ENCODE measurements around the gene OPN1MW3.
"Not testable (repeated sequence)": the region's sequence is repeated elsewhere in the genome, so short reads cannot be mapped to it uniquely, and the experiment has no call there.

OPN1MW3 gene

GRCh38 chrX:154233620-154234019 is 23.8 kb upstream of the OPN1MW3 start:
- not testable (repeated sequence) for H3K14ac ChIP-seq (ENCODE audit: low read length in 2 of 2); H3K4me1 ChIP-seq (ENCODE audit: control insufficient read depth, insufficient read depth, low read depth, low read length); H3K23ac ChIP-seq (ENCODE audit: low read length in 2 of 2); H3K4ac ChIP-seq (ENCODE audit: low read depth in 1 of 2, low read length in 2 of 2); H3K79me1 ChIP-seq (replicated peaks; ENCODE audit: low read length, poor library complexity, severe bottlenecking); H3K27me3 ChIP-seq (ENCODE audit: control insufficient read depth in 1 of 2, insufficient read depth in 1 of 2, low read length in 2 of 2); H4K8ac ChIP-seq (ENCODE audit: low read length); H2BK120ac ChIP-seq (ENCODE audit: low read depth, low read length); H2BK5ac ChIP-seq (ENCODE audit: low read depth, low read length, poor library complexity, severe bottlenecking); H3K9ac ChIP-seq (ENCODE audit: low read length); H3K27ac ChIP-seq (ENCODE audit: low read length, poor library complexity, severe bottlenecking); H3K4me2 ChIP-seq (ENCODE audit: low read length, poor library complexity, severe bottlenecking); H2BK15ac ChIP-seq (ENCODE audit: low read depth, poor library complexity, severe bottlenecking); H2AFZ ChIP-seq (ENCODE audit: low read depth, low read length); H2BK12ac ChIP-seq (ENCODE audit: low read length in 2 of 2); H2AK5ac ChIP-seq (ENCODE audit: low read length, severe bottlenecking); H4K91ac ChIP-seq (ENCODE audit: low read length); H3K36me3 ChIP-seq (ENCODE audit: control insufficient read depth in 1 of 2, insufficient read depth in 2 of 2, low read depth in 1 of 2, low read length in 2 of 2); H3K18ac ChIP-seq (ENCODE audit: low read depth in 1 of 2, low read length in 2 of 2); H3K4me3 ChIP-seq (ENCODE audit: insufficient read depth in 1 of 2, low read depth in 1 of 2, low read length in 2 of 2); H3K9me3 ChIP-seq (ENCODE audit: control insufficient read depth, low read length); DNase-seq
- WGBS = no CpG with 5 or more reads among the region's 16 CpGs

- not testable (repeated sequence) for H3K4me2 ChIP-seq (ENCODE audit: low read length, poor library complexity, severe bottlenecking); H3K27ac ChIP-seq (ENCODE audit: low read length, poor library complexity, severe bottlenecking); H3K27me3 ChIP-seq (ENCODE audit: control insufficient read depth in 1 of 2, insufficient read depth in 1 of 2, low read length in 2 of 2); H2BK12ac ChIP-seq (ENCODE audit: low read length in 2 of 2); H3K79me1 ChIP-seq (replicated peaks; ENCODE audit: low read length, poor library complexity, severe bottlenecking); H3K9ac ChIP-seq (ENCODE audit: low read length); H2AK5ac ChIP-seq (ENCODE audit: low read length, severe bottlenecking); H2BK5ac ChIP-seq (ENCODE audit: low read depth, low read length, poor library complexity, severe bottlenecking); H3K4me1 ChIP-seq (ENCODE audit: control insufficient read depth, insufficient read depth, low read depth, low read length); H4K8ac ChIP-seq (ENCODE audit: low read length); H3K14ac ChIP-seq (ENCODE audit: low read length in 2 of 2); H3K9me3 ChIP-seq (ENCODE audit: control insufficient read depth, low read length); H3K18ac ChIP-seq (ENCODE audit: low read depth in 1 of 2, low read length in 2 of 2); DNase-seq; H2BK120ac ChIP-seq (ENCODE audit: low read depth, low read length); H3K4me3 ChIP-seq (ENCODE audit: insufficient read depth in 1 of 2, low read depth in 1 of 2, low read length in 2 of 2); H4K91ac ChIP-seq (ENCODE audit: low read length); H2BK15ac ChIP-seq (ENCODE audit: low read depth, poor library complexity, severe bottlenecking); H3K4ac ChIP-seq (ENCODE audit: low read depth in 1 of 2, low read length in 2 of 2); H3K23ac ChIP-seq (ENCODE audit: low read length in 2 of 2); H2AFZ ChIP-seq (ENCODE audit: low read depth, low read length); H3K36me3 ChIP-seq (ENCODE audit: control insufficient read depth in 1 of 2, insufficient read depth in 2 of 2, low read depth in 1 of 2, low read length in 2 of 2)
- WGBS = 100% methylated on average over 3 of the region's 11 CpGs
These were observed 18.3 kb upstream of the OPN1MW3 start for GRCh38 chrX:154238939-154239559.

GRCh38 chrX:154239982-154240503 is 17.3 kb upstream of the OPN1MW3 start:
- not testable (repeated sequence) for H3K4me1 ChIP-seq (ENCODE audit: control insufficient read depth, insufficient read depth, low read depth, low read length); H3K27me3 ChIP-seq (ENCODE audit: control insufficient read depth in 1 of 2, insufficient read depth in 1 of 2, low read length in 2 of 2); H3K23ac ChIP-seq (ENCODE audit: low read length in 2 of 2); H2BK120ac ChIP-seq (ENCODE audit: low read depth, low read length); H3K9me3 ChIP-seq (ENCODE audit: control insufficient read depth, low read length); H3K36me3 ChIP-seq (ENCODE audit: control insufficient read depth in 1 of 2, insufficient read depth in 2 of 2, low read depth in 1 of 2, low read length in 2 of 2); H3K4ac ChIP-seq (ENCODE audit: low read depth in 1 of 2, low read length in 2 of 2); H4K91ac ChIP-seq (ENCODE audit: low read length); H3K9ac ChIP-seq (ENCODE audit: low read length); H3K4me3 ChIP-seq (ENCODE audit: insufficient read depth in 1 of 2, low read depth in 1 of 2, low read length in 2 of 2); H2AK5ac ChIP-seq (ENCODE audit: low read length, severe bottlenecking); H2BK5ac ChIP-seq (ENCODE audit: low read depth, low read length, poor library complexity, severe bottlenecking); H2BK15ac ChIP-seq (ENCODE audit: low read depth, poor library complexity, severe bottlenecking); H3K27ac ChIP-seq (ENCODE audit: low read length, poor library complexity, severe bottlenecking); H3K79me1 ChIP-seq (replicated peaks; ENCODE audit: low read length, poor library complexity, severe bottlenecking); DNase-seq; H3K4me2 ChIP-seq (ENCODE audit: low read length, poor library complexity, severe bottlenecking); H2AFZ ChIP-seq (ENCODE audit: low read depth, low read length); H3K18ac ChIP-seq (ENCODE audit: low read depth in 1 of 2, low read length in 2 of 2); H3K14ac ChIP-seq (ENCODE audit: low read length in 2 of 2); H4K8ac ChIP-seq (ENCODE audit: low read length); H2BK12ac ChIP-seq (ENCODE audit: low read length in 2 of 2)
- 91% methylated on average over 4 of the region's 8 CpGs for WGBS

GRCh38 chrX:154247377-154248045 is 9.9 kb upstream of the OPN1MW3 start:
- H3K4me1 ChIP-seq (ENCODE audit: control insufficient read depth, insufficient read depth, low read depth, low read length); H3K18ac ChIP-seq (ENCODE audit: low read depth in 1 of 2, low read length in 2 of 2); H3K79me1 ChIP-seq (replicated peaks; ENCODE audit: low read length, poor library complexity, severe bottlenecking); H4K91ac ChIP-seq (ENCODE audit: low read length); H2BK5ac ChIP-seq (ENCODE audit: low read depth, low read length, poor library complexity, severe bottlenecking); H2BK120ac ChIP-seq (ENCODE audit: low read depth, low read length); H2BK15ac ChIP-seq (ENCODE audit: low read depth, poor library complexity, severe bottlenecking); H3K9ac ChIP-seq (ENCODE audit: low read length); H2AK5ac ChIP-seq (ENCODE audit: low read length, severe bottlenecking); H3K27ac ChIP-seq (ENCODE audit: low read length, poor library complexity, severe bottlenecking); H4K8ac ChIP-seq (ENCODE audit: low read length); H3K9me3 ChIP-seq (ENCODE audit: control insufficient read depth, low read length); H2AFZ ChIP-seq (ENCODE audit: low read depth, low read length); H3K23ac ChIP-seq (ENCODE audit: low read length in 2 of 2); H2BK12ac ChIP-seq (ENCODE audit: low read length in 2 of 2); DNase-seq; H3K14ac ChIP-seq (ENCODE audit: low read length in 2 of 2); H3K27me3 ChIP-seq (ENCODE audit: control insufficient read depth in 1 of 2, insufficient read depth in 1 of 2, low read length in 2 of 2); H3K4me2 ChIP-seq (ENCODE audit: low read length, poor library complexity, severe bottlenecking); H3K4ac ChIP-seq (ENCODE audit: low read depth in 1 of 2, low read length in 2 of 2); H3K36me3 ChIP-seq (ENCODE audit: control insufficient read depth in 1 of 2, insufficient read depth in 2 of 2, low read depth in 1 of 2, low read length in 2 of 2); H3K4me3 ChIP-seq (ENCODE audit: insufficient read depth in 1 of 2, low read depth in 1 of 2, low read length in 2 of 2): not testable (repeated sequence)
- no CpG with 5 or more reads among the region's 17 CpGs for WGBS

Data from mesenchymal stem cell (in vitro differentiated cells and primary cell).